T-helper 2 cell (primary cell): ENCODE measurements around the gene NUP50.
"Not testable (repeated sequence)": the region's sequence is repeated elsewhere in the genome, so short reads cannot be mapped to it uniquely, and the experiment has no call there.

Experiments
- DNase-seq, 5 experiments: peaks; one replicate each; pipeline versions ENCODE4 v3.0.0 to v3.0.0-alpha.2; 2012 to 2022

The NUP50 gene

GRCh38 chr22:45162531-45162930 lies 1.2 kb upstream of the NUP50 start:
- DNase-seq, result no peak

- peak in 1 of 5 experiments; percentile 57 for DNase-seq
Measured at GRCh38 chr22:45163099-45163450, 650 bp upstream of the NUP50 start.

- DNase-seq, result peak in 3 of 5 experiments; percentile 17 to 47 (median 32)
Measured at GRCh38 chr22:45164270-45165088, 754 bp downstream of the NUP50 start.

GRCh38 chr22:45166932-45167331 lies 3.2 kb downstream of the NUP50 start:
- no peak for DNase-seq

- peak in 1 of 5 experiments; percentile 76 for DNase-seq
Measured at GRCh38 chr22:45169591-45170466, 6.1 kb downstream of the NUP50 start.

- DNase-seq, result no peak
Measured at GRCh38 chr22:45171830-45172229, 8.1 kb downstream of the NUP50 start.

- DNase-seq, result peak in 2 of 5 experiments; percentile 44 to 84
Measured at GRCh38 chr22:45172881-45173585, 9.3 kb downstream of the NUP50 start.

- peak in 3 of 5 experiments; percentile 22 to 57 (median 33) for DNase-seq
Measured at GRCh38 chr22:45179276-45180049, 15.7 kb downstream of the NUP50 start.

GRCh38 chr22:45180146-45180679 lies 16.5 kb downstream of the NUP50 start:
- no peak for DNase-seq

- no peak for DNase-seq
Measured at GRCh38 chr22:45181240-45181639, 17.5 kb downstream of the NUP50 start.

GRCh38 chr22:45181766-45182165 lies 18.0 kb downstream of the NUP50 start:
- DNase-seq, result no peak

- DNase-seq, result no peak
Measured at GRCh38 chr22:45183974-45184373, 20.2 kb downstream of the NUP50 start.

- peak in 1 of 5 experiments; percentile 63 for DNase-seq
Measured at GRCh38 chr22:45185718-45186514, 22.2 kb downstream of the NUP50 start.

- DNase-seq, result no peak
Measured at GRCh38 chr22:45187891-45188290, 24.2 kb downstream of the NUP50 start.

- no peak for DNase-seq
Measured at GRCh38 chr22:45188779-45189178, 25.1 kb downstream of the NUP50 start.

- no peak for DNase-seq
Measured at GRCh38 chr22:45190202-45190872, 26.6 kb downstream of the NUP50 start.

GRCh38 chr22:45191746-45192145 lies 28.0 kb downstream of the NUP50 start:
- DNase-seq, result not testable (repeated sequence)

GRCh38 chr22:45192701-45193187 lies 29.0 kb downstream of the NUP50 start:
- no peak for DNase-seq

GRCh38 chr22:45194686-45195085 lies 31.0 kb downstream of the NUP50 start:
- no peak for DNase-seq

GRCh38 chr22:45195616-45196015 lies 31.9 kb downstream of the NUP50 start:
- no peak for DNase-seq
